Amniotic epithelial cell (primary cell): ENCODE data around the gene ADAMTS3.

Experiments
- DNase-seq: peaks from one replicate; pipeline ENCODE4 v3.0.0-alpha.2; 2010; ENCODE audit warnings: low read depth

ADAMTS3 gene

GRCh38 chr4:72410158-72410557 lies 158.9 kb downstream of the ADAMTS3 start:
- DNase-seq = no peak

GRCh38 chr4:72408568-72408967 lies 160.5 kb downstream of the ADAMTS3 start:
- no peak for DNase-seq

- no peak for DNase-seq
These were observed 163.6 kb downstream of the ADAMTS3 start for GRCh38 chr4:72405417-72405816.

GRCh38 chr4:72397314-72397713 lies 171.7 kb downstream of the ADAMTS3 start:
- DNase-seq = peak; percentile 52

GRCh38 chr4:72394012-72394663 lies 174.9 kb downstream of the ADAMTS3 start:
- DNase-seq = no peak

GRCh38 chr4:72391281-72391680 lies 177.7 kb downstream of the ADAMTS3 start:
- no peak for DNase-seq

GRCh38 chr4:72390409-72390808 lies 178.6 kb downstream of the ADAMTS3 start:
- no peak for DNase-seq

- no peak for DNase-seq
These were observed 180.5 kb downstream of the ADAMTS3 start for GRCh38 chr4:72388521-72388920.

- no peak for DNase-seq
These were observed 181.1 kb downstream of the ADAMTS3 start for GRCh38 chr4:72387959-72388358.

- DNase-seq = peak; percentile 45
These were observed 185.6 kb downstream of the ADAMTS3 start for GRCh38 chr4:72383439-72383838.

- no peak for DNase-seq
These were observed 190.1 kb downstream of the ADAMTS3 start for GRCh38 chr4:72378901-72379300.

GRCh38 chr4:72377491-72378194 lies 191.4 kb downstream of the ADAMTS3 start:
- peak; percentile 27 for DNase-seq

GRCh38 chr4:72376901-72377300 lies 192.1 kb downstream of the ADAMTS3 start:
- DNase-seq = no peak

GRCh38 chr4:72375073-72375736 lies 193.8 kb downstream of the ADAMTS3 start:
- peak; percentile 55 for DNase-seq

- no peak for DNase-seq
These were observed 194.9 kb downstream of the ADAMTS3 start for GRCh38 chr4:72374159-72374558.

GRCh38 chr4:72366601-72367000 lies 202.4 kb downstream of the ADAMTS3 start:
- DNase-seq = no peak

- DNase-seq = no peak
These were observed 203.0 kb downstream of the ADAMTS3 start for GRCh38 chr4:72365981-72366380.

- DNase-seq = no peak
These were observed 204.0 kb downstream of the ADAMTS3 start for GRCh38 chr4:72365016-72365415.

GRCh38 chr4:72360075-72360474 lies 208.9 kb downstream of the ADAMTS3 start:
- DNase-seq = no peak

- no peak for DNase-seq
These were observed 210.5 kb downstream of the ADAMTS3 start for GRCh38 chr4:72358483-72358882.

GRCh38 chr4:72357908-72358307 lies 211.1 kb downstream of the ADAMTS3 start:
- peak; percentile 51 for DNase-seq

- peak; percentile 74 for DNase-seq
These were observed 216.3 kb downstream of the ADAMTS3 start for GRCh38 chr4:72352711-72353110.

- DNase-seq = no peak
These were observed 217.5 kb downstream of the ADAMTS3 start for GRCh38 chr4:72351521-72351920.
